GM12878 (cell line): ENCODE results near the gene FRMD5. TPM values are rescaled to one million over a fixed set of nuclear protein-coding genes. Genes with fewer than 3 reads are reported as not detected.

Source experiments
- ATAC-seq: fragments of 200-7000 bp; cut with Tn5 transposase; 3 replicates; pipeline ENCODE4 v1.9.1; 2020; ENCODE audit warnings: mild to moderate bottlenecking, moderate library complexity
- BruUV-seq: library from RNA; stranded (reverse); fragments of 400-500 nt; replicated peaks from 2 replicates; lab custom pipeline; 2021; lab: Mats Ljungman, UMichigan
- CTCF ChIA-PET: fragments of 300-600 bp; sonication (Branson Sonifier 250); formaldehyde crosslinking; extraction: SDS; loops from one replicate; lab custom pipeline; 2021; ENCODE audit warnings: inconsistent platforms; lab: Yijun Ruan, JAX
- POLR2A ChIA-PET: fragments of 350-600 bp; formaldehyde crosslinking; extraction: SDS; loops from one replicate; lab custom pipeline; 2021; ENCODE audit warnings: inconsistent platforms; lab: Charles Lee
- RAD21 ChIA-PET: fragments of 300-600 bp; sonication (Branson Sonifier 250); formaldehyde crosslinking; loops from one replicate; lab custom pipeline; 2023; ENCODE audit warnings: antibody characterized with exemption; ENCODE audit not compliant: unreplicated experiment; lab: Charles Lee
- SMC1A ChIA-PET: fragments of 300-600 bp; sonication (Branson Sonifier 250); formaldehyde crosslinking; loops from one replicate; lab custom pipeline; 2023; ENCODE audit not compliant: unreplicated experiment, uncharacterized antibody; lab: Charles Lee
- DNase-seq: peaks from one replicate; pipeline ENCODE4 v3.0.0-alpha.2; 2011; ENCODE audit warnings: low read depth, low spot score
- FAIRE-seq: peaks from 3 replicates; lab custom pipeline; 2011; peaks lifted over from hg19 to GRCh38; lab: Jason Lieb, UNC
- H2AFZ ChIP-seq: 2 replicates; pipeline ENCODE4 v1.6.0; 2011; ENCODE audit warnings: low read depth, low read length, control low read depth; ENCODE audit not compliant: control insufficient read depth
- H3K27ac ChIP-seq: 2 replicates; pipeline ENCODE4 v1.5.1; 2011; ENCODE audit warnings: control low read depth; ENCODE audit not compliant: control insufficient read depth, insufficient read depth
- H3K27me3 ChIP-seq, 2 experiments: replicated peaks in 1 of 2; 2 replicates each; pipeline versions ENCODE4 v1.6.0 to v1.6.1; 2011; ENCODE audit warnings: low read length in 1 of 2; ENCODE audit not compliant: control insufficient read depth in 2 of 2, insufficient read depth in 2 of 2
- H3K36me3 ChIP-seq, 2 experiments: 2 replicates each; pipeline ENCODE4 v1.5.1; 2011; ENCODE audit warnings: low read length in 1 of 2; ENCODE audit not compliant: control insufficient read depth in 2 of 2, insufficient read depth in 2 of 2
- H3K4me1 ChIP-seq: 2 replicates; pipeline ENCODE4 v1.6.1; 2011; ENCODE audit warnings: mild to moderate bottlenecking, low read length, moderate library complexity, mixed read lengths; ENCODE audit not compliant: control insufficient read depth, insufficient read depth
- H3K4me2 ChIP-seq: 2 replicates; pipeline ENCODE4 v1.6.0; 2011; ENCODE audit warnings: control low read depth; ENCODE audit not compliant: control insufficient read depth, insufficient read depth
- H3K4me3 ChIP-seq: fragments of 200-600 bp; sonication (generic); 2 replicates; pipeline ENCODE4 v1.5.1; 2016
- H3K79me2 ChIP-seq: 2 replicates; pipeline ENCODE4 v1.6.0; 2011; ENCODE audit warnings: low read length; ENCODE audit not compliant: control insufficient read depth, insufficient read depth
- H3K9ac ChIP-seq: 2 replicates; pipeline ENCODE4 v1.8.0; 2011; ENCODE audit warnings: low read length, control low read depth, mixed read lengths; ENCODE audit not compliant: control insufficient read depth, insufficient read depth
- H3K9me3 ChIP-seq: replicated peaks from 3 replicates; pipeline ENCODE4 v1.5.1; 2011; ENCODE audit warnings: mild to moderate bottlenecking, low read length; ENCODE audit not compliant: control insufficient read depth, insufficient read depth
- H4K20me1 ChIP-seq: 2 replicates; pipeline ENCODE4 v1.6.0; 2011; ENCODE audit not compliant: control insufficient read depth, insufficient read depth
- ATF3 ChIP-seq: IDR thresholded peaks from 2 replicates; pipeline ENCODE4 v1.6.1; 2011; ENCODE audit warnings: low read depth, mild to moderate bottlenecking, low read length, moderate library complexity, borderline replicate concordance; ENCODE audit errors: extremely low read depth
- BCL3 ChIP-seq: IDR thresholded peaks from 2 replicates; pipeline ENCODE4 v1.6.1; 2011; ENCODE audit warnings: borderline replicate concordance, low read depth, mild to moderate bottlenecking, moderate library complexity, low read length; ENCODE audit not compliant: insufficient read depth, poor library complexity, severe bottlenecking
- CBFB ChIP-seq: IDR thresholded peaks from 2 replicates; pipeline ENCODE4 v1.6.1; 2016; ENCODE audit warnings: antibody characterized with exemption, low read depth
- CHD1 ChIP-seq: IDR thresholded peaks from 2 replicates; pipeline ENCODE4 v1.6.1; 2012; ENCODE audit warnings: low read depth, low read length, improper control_type of control experiment
- E2F4 ChIP-seq: IDR thresholded peaks from 2 replicates; pipeline ENCODE4 v1.6.1; 2012; ENCODE audit warnings: low read depth, low read length, improper control_type of control experiment
- HSF1 ChIP-seq: fragments of 150-350 bp; IDR thresholded peaks from 2 replicates; pipeline ENCODE4 v1.6.1; 2014; ENCODE audit warnings: mild to moderate bottlenecking, low read depth, low read length
- PRDM15 ChIP-seq: fragments of 450-650 bp; formaldehyde crosslinking; IDR thresholded peaks from 2 replicates; pipeline ENCODE4 v1.4.0; 2020; ENCODE audit warnings: mild to moderate bottlenecking, moderate library complexity
- ZNF217 ChIP-seq: fragments of 450-650 bp; IDR thresholded peaks from 2 replicates; pipeline ENCODE4 v1.6.1; 2017; ENCODE audit warnings: antibody characterized with exemption, mild to moderate bottlenecking
- ZNF274 ChIP-seq: IDR thresholded peaks from one replicate; pipeline ENCODE4 v1.8.0; 2011; ENCODE audit not compliant: insufficient read length, insufficient read depth
- WGBS: methylation state at CpG from one replicate; pipeline ENCODE4 v1.1.6; 2016; ENCODE audit warnings: low lambda C conversion rate; ENCODE audit not compliant: insufficient replicate concordance, insufficient coverage; ENCODE audit errors: missing lambda C conversion rate; 5-methylcytosine and 5-hydroxymethylcytosine counted together
- in situ Hi-C: fragments of 300-500 bp; cut with MboI; formaldehyde crosslinking; loops from 9 replicates; pipeline ENCODE4 v1.14.3; 2018; ENCODE audit warnings: mixed read lengths
- intact Hi-C: fragments of 100-400 bp; cut with micrococcal nuclease; formaldehyde crosslinking; loops from one replicate; pipeline ENCODE4 v1.14.2; 2022; ENCODE audit not compliant: unreplicated experiment
- polyA plus RNA-seq, 11 experiments: library from polyadenylated mRNA; depleted of rRNA in 4 of 11; unstranded in 6 of 11; stranded (reverse) in 5 of 11; fragments of >200 nt; fragmentation: Nextera tagmentation in 4 of 11; fragmentation: Illumina TruSeq in 1 of 11; extraction: Ambion mirVana in 4 of 11; extraction: Trizol in 1 of 11; gene quantifications; 1 replicate in 1 of 11; 2 replicates in 10 of 11; pipeline versions ENCODE4 v1.2.1 to v1.2.3, GENCODE V29; 2011 to 2016; ENCODE audit warnings: inconsistent platforms in 2 of 11, missing spikeins in 2 of 11, low read depth in 1 of 11
- total RNA-seq, 4 experiments: library from RNA; depleted of rRNA in 3 of 4; stranded (reverse); fragments of >200 nt in 3 of 4; fragmentation: Illumina TruSeq in 1 of 4; extraction: Trizol in 1 of 4; gene quantifications; 2 replicates each; pipeline versions ENCODE4 v1.2.1 to v1.2.3, GENCODE V29; 2013 to 2021

FRMD5 gene
- total and polyA plus RNA-seq, 10 of the 15 experiments (the other 5 are each of a cell fraction or from before 2014, with no cell fraction given), result 0.26 to 6.4 (median 0.68) TPM; not detected in 1

GRCh38 chr15:43969802-43970375, 225.2 kb downstream of the FRMD5 start:
- BruUV-seq, result no TSS peak
- Histone ChIP-seq H3K9ac (no peak overlapping the region), H3K36me3 (no peaks in the 10 kb centered on the region), H3K4me2 (no peak overlapping the region), H4K20me1 (no peaks in the 10 kb centered on the region), H3K4me1 (peaks cover 4% of the 10 kb centered on the region; the same call in 1 of the 2 replicates), H3K27ac (no peak overlapping the region), H3K79me2 (no peaks in the 10 kb centered on the region), H3K27me3 (no peaks in the 10 kb centered on the region), H3K9me3 (no peaks in the 10 kb centered on the region), H3K4me3 (no peak overlapping the region), H2AFZ (no peak overlapping the region)
- TF ChIP-seq BCL3 (no peak), ZNF217 (no peak), CHD1 (no peak), PRDM15 (CRISPR knock-in tag) (no peak), ATF3 (no peak), CBFB (no peak), E2F4 (no peak), ZNF274 (no peak), HSF1 (no peak)
- CTCF ChIA-PET, result no interaction called here
- POLR2A ChIA-PET, result no interaction called here
- no peak for ATAC-seq
- intact Hi-C loops, result no loop called here
- SMC1A ChIA-PET, result no interaction called here
- DNase-seq, result no peak
- no peak for FAIRE-seq
- RAD21 ChIA-PET, result no interaction called here
- in situ Hi-C loops, result no loop called here
- 47% methylated on average over 1 of the region's 1 CpG for WGBS
